GM18951 (cell line): ENCODE results near the gene PRPF4.
A peak's percentile ranks its signal among the peaks of the same experiment; 100 is the strongest.

Experiments used
- POLR2A ChIP-seq: IDR thresholded peaks from 4 replicates; pipeline ENCODE4 v1.6.1; 2011; ENCODE audit warnings: mild to moderate bottlenecking; ENCODE audit not compliant: insufficient read length, insufficient read depth; ENCODE audit errors: extremely low read depth
- in situ Hi-C: fragments of 300-500 bp; cut with MboI; formaldehyde crosslinking; loops from one replicate; pipeline ENCODE4 v1.12.0; 2022; ENCODE audit warnings: low sequenced_read_pairs, mixed read lengths, inconsistent platforms; ENCODE audit not compliant: unreplicated experiment

PRPF4 gene

DNA sequence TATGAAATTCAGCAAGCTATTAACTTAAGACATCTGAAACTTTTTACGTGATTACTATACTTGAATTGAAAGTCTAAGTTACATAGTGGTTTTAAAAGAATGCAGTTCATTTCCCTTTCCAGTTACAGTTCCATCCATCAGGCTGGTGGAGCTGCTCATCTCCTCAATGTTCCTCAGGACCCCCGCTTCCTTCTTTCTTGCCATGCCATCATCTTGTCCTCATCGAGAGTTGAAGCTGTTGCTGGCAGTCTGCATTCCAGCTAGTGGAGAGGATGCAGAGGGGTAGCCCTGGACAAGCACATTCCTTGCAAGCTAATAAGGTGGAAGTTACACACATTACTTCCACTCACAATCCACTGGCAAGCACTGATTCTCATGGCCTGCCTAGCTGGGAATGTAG is 36.5 kb downstream of the PRPF4 start:
- in situ Hi-C loops, result no loop called here
- no peak for TF ChIP-seq POLR2A

GRCh38 chr9:113313261-113313660 is 37.8 kb downstream of the PRPF4 start:
- in situ Hi-C loops, result no loop called here

GRCh38 chr9:113315231-113315630 is 39.8 kb downstream of the PRPF4 start:
- no peak for TF ChIP-seq POLR2A
- in situ Hi-C loops, result no loop called here

More at GRCh38 chr9:113313261-113313660, 37.8 kb downstream of the PRPF4 start:
- no peak for TF ChIP-seq POLR2A

DNA sequence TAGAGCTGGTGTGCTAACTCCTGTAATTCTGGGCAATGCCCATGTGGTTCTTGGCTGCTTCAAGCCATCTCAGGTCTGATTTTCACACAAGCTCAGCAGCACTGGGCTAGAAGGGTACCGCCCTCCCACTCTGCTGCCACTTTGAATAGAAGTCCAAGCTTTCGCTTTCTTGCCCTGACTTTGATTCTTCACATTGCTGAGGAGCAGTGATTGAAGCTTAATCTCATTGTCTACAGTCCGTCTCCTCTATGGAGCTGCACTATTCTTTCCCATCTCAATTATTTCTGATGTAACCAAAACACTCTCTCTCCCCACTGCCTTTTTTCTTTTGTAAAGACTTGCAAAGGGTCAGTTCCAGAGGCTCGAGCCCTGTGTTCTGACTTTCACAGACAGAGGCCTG is 40.6 kb downstream of the PRPF4 start:
- in situ Hi-C loops, result no loop called here

GRCh38 chr9:113317777-113318176 is 42.3 kb downstream of the PRPF4 start:
- in situ Hi-C loops, result no loop called here
- TF ChIP-seq POLR2A, result no peak

More for the DNA sequence above, 40.6 kb downstream of the PRPF4 start:
- no peak for TF ChIP-seq POLR2A

DNA sequence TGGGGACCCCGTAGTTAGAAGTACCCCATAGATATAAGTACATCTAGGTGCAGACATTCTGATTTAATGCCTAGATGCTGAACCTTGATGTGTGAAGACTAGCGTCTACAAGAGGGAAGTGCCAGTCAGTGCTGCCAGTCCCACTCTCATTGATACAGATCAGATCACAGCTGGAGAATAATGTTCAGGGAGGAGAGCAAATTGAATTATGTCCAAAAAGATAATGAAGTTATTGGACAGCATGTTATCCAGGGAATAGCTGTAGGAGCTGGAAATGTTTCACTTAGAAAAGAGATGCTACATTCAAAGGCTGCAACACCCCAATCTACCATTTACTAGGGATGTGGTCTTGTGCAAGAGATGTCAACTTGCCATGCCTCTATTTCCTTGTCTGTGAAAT is 43.6 kb downstream of the PRPF4 start:
- no peak for TF ChIP-seq POLR2A
- in situ Hi-C loops, result no loop called here

- no peak for TF ChIP-seq POLR2A
Measured at GRCh38 chr9:113320051-113320450, 44.6 kb downstream of the PRPF4 start.

DNA sequence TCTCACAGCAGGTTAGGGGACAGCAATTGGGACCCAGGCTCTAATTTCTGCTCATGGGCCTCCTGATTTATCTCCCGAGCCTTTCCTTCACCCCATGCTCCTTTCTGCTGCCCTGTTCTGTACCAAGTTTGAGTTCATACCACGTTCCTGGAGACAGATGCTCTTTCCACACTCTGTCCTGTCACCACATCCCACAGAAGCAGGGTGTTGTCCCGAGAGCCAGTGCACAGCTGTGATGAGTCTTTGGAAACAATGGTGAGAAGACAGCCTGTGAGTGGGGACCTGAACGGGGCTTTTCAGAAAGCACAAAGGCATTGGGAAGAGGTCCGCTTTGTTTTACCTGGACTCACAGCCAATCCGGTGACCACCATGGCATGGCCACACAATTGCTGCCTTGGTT is 47.2 kb downstream of the PRPF4 start:
- in situ Hi-C loops, result no loop called here
- TF ChIP-seq POLR2A, result no peak

More at GRCh38 chr9:113320051-113320450, 44.6 kb downstream of the PRPF4 start:
- in situ Hi-C loops, result no loop called here

DNA sequence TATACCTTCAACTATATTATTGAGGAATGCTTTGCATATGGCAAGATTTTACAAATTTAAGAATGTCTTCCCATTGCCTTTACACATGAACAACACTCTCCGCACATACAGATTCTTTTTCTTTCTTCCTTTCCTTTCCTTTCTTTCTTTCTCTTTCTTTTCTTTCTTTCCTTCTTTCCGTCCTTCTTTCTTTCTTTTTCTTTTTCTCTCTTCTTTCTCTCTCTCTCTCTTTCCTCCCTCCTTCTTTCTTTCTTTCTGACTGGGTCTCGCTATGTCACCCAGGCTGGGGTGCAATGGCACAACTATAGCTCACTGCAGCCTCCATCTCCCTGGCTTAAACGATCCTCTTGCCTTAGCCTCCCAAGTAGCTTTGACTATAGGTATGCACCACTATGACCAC is 50.8 kb downstream of the PRPF4 start:
- TF ChIP-seq POLR2A, result no peak

DNA sequence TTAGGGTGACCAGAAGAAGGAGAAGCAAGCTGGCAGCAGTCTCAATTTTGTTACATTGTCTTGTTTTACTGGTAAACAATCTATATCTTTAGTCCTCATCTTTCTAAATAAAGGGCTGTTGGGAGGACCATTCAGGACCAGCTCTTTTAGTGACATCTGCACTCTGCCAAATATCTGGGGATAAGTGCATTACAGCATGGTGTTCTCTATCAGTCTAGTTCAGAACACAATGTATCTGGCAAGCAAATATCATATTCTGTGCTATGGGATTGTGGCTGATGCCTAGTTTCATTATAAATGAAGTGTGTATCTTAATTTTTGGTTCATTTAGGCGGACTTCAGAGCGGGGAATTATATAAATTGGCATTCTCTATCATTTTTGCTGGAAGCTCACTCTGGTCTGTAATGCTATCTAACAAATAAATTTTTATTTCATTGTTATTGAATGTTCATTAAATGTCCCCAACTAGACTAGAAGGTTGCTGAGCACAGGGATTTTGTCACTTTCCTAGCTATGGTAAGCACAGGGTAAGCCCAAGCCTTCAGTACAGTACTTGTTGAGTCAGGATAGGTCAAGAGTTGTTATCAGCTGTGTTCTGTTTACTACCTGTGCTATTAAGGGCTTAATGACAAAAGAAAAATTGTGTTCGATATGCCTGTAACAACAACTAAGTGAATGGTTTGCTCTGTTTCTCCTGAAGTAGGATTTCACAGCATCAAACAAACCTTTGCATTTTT is 52.8 kb downstream of the PRPF4 start:
- in situ Hi-C loops, result no loop called here
- TF ChIP-seq POLR2A, result no peak

More for the DNA sequence above, 50.8 kb downstream of the PRPF4 start:
- in situ Hi-C loops, result no loop called here

DNA sequence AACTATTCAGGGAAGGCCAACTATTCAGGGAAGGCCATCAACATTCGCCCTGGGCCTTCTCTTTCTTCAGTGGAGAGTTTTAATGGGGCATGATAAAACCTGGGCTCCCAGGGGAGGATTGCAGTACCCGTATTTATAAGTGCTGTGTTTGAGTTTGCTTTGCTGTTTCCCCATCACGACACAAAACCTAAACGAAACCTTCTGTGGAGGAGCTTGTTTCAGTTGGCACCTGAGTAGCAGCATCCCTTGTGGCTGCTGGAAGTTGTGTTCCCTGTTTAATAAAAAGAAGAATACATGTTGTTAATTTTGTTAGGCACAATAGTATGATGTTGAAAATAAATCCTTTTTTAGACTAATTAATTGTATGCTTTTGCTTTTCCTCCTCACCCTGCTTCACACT is 56.3 kb downstream of the PRPF4 start:
- in situ Hi-C loops, result no loop called here
- TF ChIP-seq POLR2A, result no peak

DNA sequence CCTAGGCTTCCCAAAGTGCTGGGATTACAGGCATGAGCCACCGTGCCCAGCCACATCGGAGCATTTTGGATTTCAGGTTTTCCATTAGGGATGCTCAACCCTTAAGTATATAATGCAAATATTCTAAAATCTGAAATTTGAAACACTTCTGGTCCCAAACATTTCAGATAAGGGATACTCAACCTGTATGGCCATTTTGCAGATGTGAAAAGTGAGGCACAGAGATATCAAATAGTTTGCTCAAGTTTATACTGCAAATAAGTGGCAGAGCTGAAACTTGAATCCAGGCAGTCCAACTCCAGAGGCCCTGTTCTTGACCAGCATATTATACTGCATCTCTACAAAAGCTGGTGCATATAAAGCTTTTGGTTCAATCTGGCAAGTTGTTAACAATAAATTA is 62.3 kb downstream of the PRPF4 start:
- in situ Hi-C loops, result no loop called here
- no peak for TF ChIP-seq POLR2A

DNA sequence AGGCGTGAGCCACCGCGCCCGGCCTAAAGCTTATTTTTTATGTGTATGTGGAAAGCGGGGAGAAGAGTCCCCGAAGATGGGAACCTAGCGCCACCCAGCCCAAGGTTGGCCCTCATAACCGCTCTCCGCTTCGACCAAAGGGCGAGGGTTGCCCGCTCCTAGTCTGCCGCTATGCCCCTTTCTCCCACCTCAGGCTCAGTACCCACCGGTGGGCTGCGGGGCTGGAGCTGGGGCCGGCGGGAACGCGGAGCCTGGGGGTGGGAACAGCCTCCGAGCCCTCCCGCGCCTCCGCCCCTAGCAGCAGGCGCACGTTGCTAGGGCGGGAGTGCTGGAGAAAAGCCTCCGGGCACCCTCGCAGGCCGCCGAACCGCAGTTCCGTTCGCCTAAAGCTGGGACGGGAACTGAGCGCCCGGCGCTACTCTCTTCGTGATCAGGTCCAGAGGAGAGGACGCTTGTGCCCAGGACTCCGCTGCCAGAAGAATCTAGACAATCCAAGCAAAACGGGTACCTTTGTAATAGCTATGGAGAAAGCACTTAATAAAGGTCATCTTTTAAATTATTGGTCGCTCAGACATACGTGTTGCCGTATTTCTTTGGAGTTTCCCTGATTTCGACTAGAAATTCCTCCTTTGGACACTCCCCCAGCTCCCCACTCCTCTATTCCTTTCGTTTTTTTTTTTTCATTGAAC is 64.7 kb downstream of the PRPF4 start, which contains the start of gene WDR31:
Gene WDR31, minus strand, starts transcription at position 265 of the 689 bp plus-strand sequence. CDS start 8,253 bp downstream, outside the sequence.
- in situ Hi-C loops, result no loop called here
- TF ChIP-seq POLR2A, result peak; percentile 61

DNA sequence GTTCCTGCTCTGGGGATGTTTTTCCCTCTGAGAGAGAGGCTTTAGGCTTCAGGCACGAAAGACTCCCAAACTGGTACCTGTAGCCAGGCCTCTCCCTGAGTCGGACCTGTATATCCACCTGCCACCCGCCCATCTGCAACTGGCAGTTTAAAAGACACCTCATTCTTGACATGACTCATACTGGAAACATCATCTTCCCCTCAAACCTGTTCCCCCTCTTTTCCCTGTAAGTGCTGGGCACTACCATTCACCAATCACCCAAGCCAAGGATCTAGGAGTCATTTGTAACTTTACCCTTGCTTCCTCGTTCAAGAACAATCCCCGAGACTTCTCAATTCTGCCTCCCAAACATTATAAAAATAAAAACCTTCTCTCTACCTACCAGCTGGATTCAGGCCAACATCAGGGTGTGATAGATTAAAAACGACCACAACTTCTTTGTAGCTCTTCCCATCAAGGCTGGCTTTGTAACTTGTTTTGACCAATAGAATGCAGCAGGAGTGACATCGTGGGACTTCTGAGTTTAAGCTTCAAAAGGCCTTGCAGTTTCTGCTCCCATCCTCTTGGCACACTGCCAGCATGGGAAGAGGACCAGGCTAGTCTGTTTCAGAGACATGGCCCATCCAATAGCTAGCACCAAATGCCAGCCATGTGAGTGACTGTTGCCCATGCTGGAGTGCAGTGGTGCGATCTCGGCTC is 66.4 kb downstream of the PRPF4 start:
- in situ Hi-C loops, result no loop called here
- no peak for TF ChIP-seq POLR2A
